ENCODE data around the gene ERBB3. TPM values are rescaled to one million over a fixed set of nuclear protein-coding genes. Genes with fewer than 3 reads are reported as not detected.
"Not testable (repeated sequence)": the region's sequence is repeated elsewhere in the genome, so short reads cannot be mapped to it uniquely, and the experiment has no call there.

ERBB3 gene
- total RNA-seq, 1 experiment from 2014 or later = 32.4 TPM

GRCh38 chr12:56061982-56062381 lies 18.0 kb upstream of the ERBB3 start:
- DNase-seq = no peak
- H3K36me3 ChIP-seq (replicated peaks; ENCODE audit: control insufficient read depth, insufficient read depth, low read length) = no peaks in the 10 kb centered on the region
- no peak overlapping the region for H3K4me3 ChIP-seq (ENCODE audit: insufficient read depth, low read depth, low read length)
- no peaks in the 10 kb centered on the region for H3K27me3 ChIP-seq (ENCODE audit: control insufficient read depth, insufficient read depth, low read length)

- DNase-seq = no peak
- no peaks in the 10 kb centered on the region for H3K36me3 ChIP-seq (replicated peaks; ENCODE audit: control insufficient read depth, insufficient read depth, low read length)
These were observed 17.0 kb upstream of the ERBB3 start for GRCh38 chr12:56062996-56063395.

GRCh38 chr12:56071648-56072047 lies 8.3 kb upstream of the ERBB3 start:
- Histone ChIP-seq H3K27me3 (ENCODE audit: control insufficient read depth, insufficient read depth, low read length) (no peaks in the 10 kb centered on the region), H3K36me3 (replicated peaks; ENCODE audit: control insufficient read depth, insufficient read depth, low read length) (no peaks in the 10 kb centered on the region), H3K4me3 (ENCODE audit: insufficient read depth, low read depth, low read length) (no peak overlapping the region)
- no peak for DNase-seq

More at GRCh38 chr12:56062996-56063395, 17.0 kb upstream of the ERBB3 start:
- Histone ChIP-seq H3K4me3 (ENCODE audit: insufficient read depth, low read depth, low read length) (no peak overlapping the region), H3K27me3 (ENCODE audit: control insufficient read depth, insufficient read depth, low read length) (no peaks in the 10 kb centered on the region)

- H3K4me3 ChIP-seq (ENCODE audit: insufficient read depth, low read depth, low read length) = no peak overlapping the region
- no peak for DNase-seq
- H3K36me3 ChIP-seq (replicated peaks; ENCODE audit: control insufficient read depth, insufficient read depth, low read length) = no peaks in the 10 kb centered on the region
- no peaks in the 10 kb centered on the region for H3K27me3 ChIP-seq (ENCODE audit: control insufficient read depth, insufficient read depth, low read length)
These were observed 5.6 kb upstream of the ERBB3 start for GRCh38 chr12:56074396-56074795.

GRCh38 chr12:56077966-56078365 lies 2.0 kb upstream of the ERBB3 start:
- H3K4me3 ChIP-seq (ENCODE audit: insufficient read depth, low read depth, low read length); H3K36me3 ChIP-seq (replicated peaks; ENCODE audit: control insufficient read depth, insufficient read depth, low read length); DNase-seq; H3K27me3 ChIP-seq (ENCODE audit: control insufficient read depth, insufficient read depth, low read length): not testable (repeated sequence)

GRCh38 chr12:56078427-56078826 lies 1.5 kb upstream of the ERBB3 start:
- DNase-seq = no peak
- Histone ChIP-seq H3K4me3 (ENCODE audit: insufficient read depth, low read depth, low read length) (no peak overlapping the region; the same call in 1 of the 2 replicates), H3K27me3 (ENCODE audit: control insufficient read depth, insufficient read depth, low read length) (no peaks in the 10 kb centered on the region), H3K36me3 (replicated peaks; ENCODE audit: control insufficient read depth, insufficient read depth, low read length) (peaks cover 3% of the 10 kb centered on the region)

- peak; percentile 95 for DNase-seq
These were observed 838 bp upstream of the ERBB3 start for GRCh38 chr12:56078931-56079722.

GRCh38 chr12:56080556-56081138 lies 682 bp downstream of the ERBB3 start:
- peak; percentile 72 for DNase-seq
- H3K27me3 ChIP-seq (ENCODE audit: control insufficient read depth, insufficient read depth, low read length) = no peaks in the 10 kb centered on the region
- H3K4me3 ChIP-seq (ENCODE audit: insufficient read depth, low read depth, low read length) = peak overlapping the region; percentile 89
- peaks cover 14% of the 10 kb centered on the region for H3K36me3 ChIP-seq (replicated peaks; ENCODE audit: control insufficient read depth, insufficient read depth, low read length)

More at GRCh38 chr12:56078931-56079722, 838 bp upstream of the ERBB3 start:
- peak overlapping the region; percentile 89 for H3K4me3 ChIP-seq (ENCODE audit: insufficient read depth, low read depth, low read length)
- no peaks in the 10 kb centered on the region for H3K27me3 ChIP-seq (ENCODE audit: control insufficient read depth, insufficient read depth, low read length)
- H3K36me3 ChIP-seq (replicated peaks; ENCODE audit: control insufficient read depth, insufficient read depth, low read length) = peaks cover 9% of the 10 kb centered on the region

GRCh38 chr12:56081393-56082347 lies 1.7 kb downstream of the ERBB3 start:
- Histone ChIP-seq H3K4me3 (ENCODE audit: insufficient read depth, low read depth, low read length) (peak overlapping the region; percentile 89), H3K36me3 (replicated peaks; ENCODE audit: control insufficient read depth, insufficient read depth, low read length) (peaks cover 21% of the 10 kb centered on the region), H3K27me3 (ENCODE audit: control insufficient read depth, insufficient read depth, low read length) (no peaks in the 10 kb centered on the region)
- DNase-seq = peak; percentile 30

GRCh38 chr12:56082382-56082781 lies 2.4 kb downstream of the ERBB3 start:
- no peak overlapping the region for H3K4me3 ChIP-seq (ENCODE audit: insufficient read depth, low read depth, low read length)
- DNase-seq = no peak

GRCh38 chr12:56082967-56083366 lies 3.0 kb downstream of the ERBB3 start:
- Histone ChIP-seq H3K4me3 (ENCODE audit: insufficient read depth, low read depth, low read length) (no peak overlapping the region), H3K36me3 (replicated peaks; ENCODE audit: control insufficient read depth, insufficient read depth, low read length) (peaks cover 31% of the 10 kb centered on the region), H3K27me3 (ENCODE audit: control insufficient read depth, insufficient read depth, low read length) (no peaks in the 10 kb centered on the region)
- DNase-seq = no peak

More at GRCh38 chr12:56082382-56082781, 2.4 kb downstream of the ERBB3 start:
- Histone ChIP-seq H3K27me3 (ENCODE audit: control insufficient read depth, insufficient read depth, low read length) (no peaks in the 10 kb centered on the region), H3K36me3 (replicated peaks; ENCODE audit: control insufficient read depth, insufficient read depth, low read length) (peaks cover 25% of the 10 kb centered on the region)

GRCh38 chr12:56084958-56085543 lies 5.1 kb downstream of the ERBB3 start:
- no peaks in the 10 kb centered on the region for H3K27me3 ChIP-seq (ENCODE audit: control insufficient read depth, insufficient read depth, low read length)
- H3K4me3 ChIP-seq (ENCODE audit: insufficient read depth, low read depth, low read length) = no peak overlapping the region
- peak; percentile 82 for DNase-seq
- H3K36me3 ChIP-seq (replicated peaks; ENCODE audit: control insufficient read depth, insufficient read depth, low read length) = peaks cover 42% of the 10 kb centered on the region

GRCh38 chr12:56086096-56086495 lies 6.1 kb downstream of the ERBB3 start:
- no peak overlapping the region for H3K4me3 ChIP-seq (ENCODE audit: insufficient read depth, low read depth, low read length)
- no peaks in the 10 kb centered on the region for H3K27me3 ChIP-seq (ENCODE audit: control insufficient read depth, insufficient read depth, low read length)
- peaks cover 44% of the 10 kb centered on the region for H3K36me3 ChIP-seq (replicated peaks; ENCODE audit: control insufficient read depth, insufficient read depth, low read length)
- DNase-seq = peak; percentile 19

GRCh38 chr12:56086608-56087007 lies 6.6 kb downstream of the ERBB3 start:
- peak; percentile 13 for DNase-seq
- Histone ChIP-seq H3K27me3 (ENCODE audit: control insufficient read depth, insufficient read depth, low read length) (no peaks in the 10 kb centered on the region), H3K36me3 (replicated peaks; ENCODE audit: control insufficient read depth, insufficient read depth, low read length) (peaks cover 46% of the 10 kb centered on the region), H3K4me3 (ENCODE audit: insufficient read depth, low read depth, low read length) (no peak overlapping the region)
